ENCODE measurements around the gene ENDOG.

ENDOG gene

DNA sequence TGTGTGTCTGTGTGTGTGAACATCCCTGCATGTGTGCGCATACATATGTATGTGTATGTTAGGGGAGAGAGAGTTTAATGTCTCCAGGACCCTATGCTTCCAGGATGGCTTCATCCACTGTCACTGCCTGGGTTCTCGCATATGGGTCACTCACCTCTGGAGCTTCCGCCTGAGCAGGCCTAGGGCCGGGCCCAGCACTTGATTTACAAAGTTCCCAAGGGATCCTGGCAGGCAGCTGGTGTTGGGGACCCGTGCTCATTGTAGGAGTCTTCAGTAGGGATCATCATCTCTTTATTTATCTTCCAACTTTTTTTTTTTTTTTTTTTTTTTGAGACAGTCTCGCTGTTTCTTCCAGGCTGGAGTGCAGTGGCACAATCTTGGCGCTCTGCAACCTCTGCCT is 18.2 kb upstream of the ENDOG start:
- DNase-seq (ENCODE audit: low read depth in 2 of 2) = no peak

DNA sequence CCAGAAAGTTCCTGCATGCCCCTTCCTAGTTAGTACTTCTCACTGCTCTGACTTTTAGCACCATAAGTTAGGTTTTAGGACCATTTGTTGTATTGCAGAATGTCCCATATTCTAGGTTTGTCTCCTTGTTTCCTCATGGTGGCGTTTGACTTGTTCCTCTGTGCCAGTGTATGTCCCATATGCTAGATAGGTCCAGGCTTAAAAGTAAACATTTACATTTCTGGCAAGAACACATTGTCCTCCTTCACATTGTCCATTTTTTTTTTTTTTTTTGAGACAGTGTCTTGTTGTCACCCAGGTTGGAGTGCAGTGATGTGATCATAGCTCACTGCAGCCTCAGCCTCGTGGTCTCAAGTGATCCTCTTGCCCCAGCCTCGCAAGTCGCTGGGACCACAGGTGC is 15.8 kb upstream of the ENDOG start:
- no peak for DNase-seq (ENCODE audit: low read depth in 2 of 2)

DNA sequence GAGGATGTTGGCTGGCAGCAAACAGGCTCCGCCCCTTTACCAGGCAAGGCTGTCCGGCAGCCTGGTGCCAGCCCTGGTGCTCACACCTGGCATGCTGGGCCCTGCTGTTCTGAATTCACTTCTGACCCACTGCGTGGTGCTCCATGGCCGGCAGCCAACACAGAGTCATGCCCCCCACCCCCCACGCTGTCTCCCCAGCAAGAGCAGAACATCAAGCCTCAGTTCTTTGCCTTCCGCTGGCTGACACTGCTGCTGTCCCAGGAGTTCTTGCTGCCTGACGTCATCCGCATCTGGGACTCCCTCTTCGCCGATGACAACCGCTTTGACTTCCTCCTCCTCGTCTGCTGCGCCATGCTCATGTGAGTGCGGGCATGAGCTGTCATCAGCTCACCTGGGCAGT is 12.6 kb upstream of the ENDOG start:
- DNase-seq (ENCODE audit: low read depth in 2 of 2) = no peak

DNA sequence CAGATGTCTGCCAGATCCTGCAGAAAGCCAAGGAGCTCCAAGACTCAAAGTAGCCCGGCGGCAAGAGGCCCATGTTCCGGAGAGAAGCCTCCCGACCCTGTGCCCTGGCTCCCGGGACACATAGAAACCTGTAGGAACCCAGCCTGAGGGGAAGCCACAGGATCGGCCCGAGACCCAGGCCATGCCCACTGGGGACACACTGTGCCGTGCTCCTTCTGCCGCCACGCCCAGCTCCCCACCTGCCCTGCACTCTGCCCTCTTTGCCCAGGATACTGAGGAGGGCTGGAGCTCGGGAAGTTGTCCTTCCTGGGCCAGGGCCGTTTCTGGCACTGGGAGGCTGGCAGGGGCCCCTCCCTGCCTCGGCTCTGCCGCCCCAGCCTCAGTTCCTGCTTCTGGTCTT is 10.5 kb upstream of the ENDOG start:
- no peak for DNase-seq (ENCODE audit: low read depth in 2 of 2)

DNA sequence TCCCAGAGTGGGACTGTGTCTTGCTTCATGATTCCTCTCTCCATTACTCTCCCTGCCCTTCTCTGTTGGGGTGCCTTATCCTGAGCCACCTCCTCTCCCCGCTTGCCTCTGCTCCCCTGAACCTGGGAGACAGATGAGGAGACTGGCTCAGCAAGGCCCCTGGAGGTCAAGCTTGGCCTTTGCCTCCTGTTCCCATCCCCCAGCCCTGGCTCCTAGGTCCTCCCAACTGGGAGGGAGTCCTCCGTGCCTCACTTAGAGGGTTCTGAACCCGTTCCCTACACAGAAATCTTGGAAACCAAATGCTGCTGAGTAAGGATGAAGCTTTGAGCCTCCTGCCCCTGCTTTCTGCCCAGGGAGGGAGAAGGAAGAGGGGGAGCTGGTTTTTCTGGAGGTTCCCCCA is 9.8 kb upstream of the ENDOG start:
- no peak for DNase-seq (ENCODE audit: low read depth in 2 of 2)

DNA sequence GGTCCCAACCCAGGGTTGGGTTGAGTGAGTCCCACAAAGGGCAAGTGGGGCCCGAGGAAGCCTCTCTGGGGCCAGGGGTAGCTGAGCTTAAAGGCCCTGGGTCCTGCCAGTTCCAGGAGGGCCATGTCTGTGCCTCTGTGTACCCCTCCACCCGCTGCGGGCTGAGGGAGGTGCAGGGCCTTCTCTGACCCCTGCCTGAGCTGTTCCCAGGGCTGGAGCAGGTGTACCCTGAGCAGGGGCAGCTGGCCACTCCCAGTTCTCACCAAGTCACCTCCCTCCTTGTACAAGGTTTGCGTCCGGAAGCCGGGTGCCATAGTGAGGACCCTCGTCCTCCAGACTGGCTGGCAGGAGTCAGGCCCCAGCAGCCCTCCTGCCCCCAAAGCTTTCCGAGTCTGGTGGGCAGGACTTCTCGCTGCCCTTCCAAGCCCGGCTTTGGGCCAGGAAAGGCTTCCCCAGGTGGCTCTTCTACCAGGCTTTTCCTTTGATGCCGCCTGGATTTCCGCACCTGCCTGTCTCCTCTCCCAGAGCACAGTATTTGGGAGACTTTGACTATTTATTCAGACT is 9.2 kb upstream of the ENDOG start:
- DNase-seq (ENCODE audit: low read depth in 2 of 2) = no peak

- no peak for DNase-seq (ENCODE audit: low read depth in 2 of 2)
Observed at GRCh38 chr9:128809831-128810230, 8.5 kb upstream of the ENDOG start.

GRCh38 chr9:128810873-128811272 is 7.4 kb upstream of the ENDOG start:
- no peak for DNase-seq (ENCODE audit: low read depth in 2 of 2)

DNA sequence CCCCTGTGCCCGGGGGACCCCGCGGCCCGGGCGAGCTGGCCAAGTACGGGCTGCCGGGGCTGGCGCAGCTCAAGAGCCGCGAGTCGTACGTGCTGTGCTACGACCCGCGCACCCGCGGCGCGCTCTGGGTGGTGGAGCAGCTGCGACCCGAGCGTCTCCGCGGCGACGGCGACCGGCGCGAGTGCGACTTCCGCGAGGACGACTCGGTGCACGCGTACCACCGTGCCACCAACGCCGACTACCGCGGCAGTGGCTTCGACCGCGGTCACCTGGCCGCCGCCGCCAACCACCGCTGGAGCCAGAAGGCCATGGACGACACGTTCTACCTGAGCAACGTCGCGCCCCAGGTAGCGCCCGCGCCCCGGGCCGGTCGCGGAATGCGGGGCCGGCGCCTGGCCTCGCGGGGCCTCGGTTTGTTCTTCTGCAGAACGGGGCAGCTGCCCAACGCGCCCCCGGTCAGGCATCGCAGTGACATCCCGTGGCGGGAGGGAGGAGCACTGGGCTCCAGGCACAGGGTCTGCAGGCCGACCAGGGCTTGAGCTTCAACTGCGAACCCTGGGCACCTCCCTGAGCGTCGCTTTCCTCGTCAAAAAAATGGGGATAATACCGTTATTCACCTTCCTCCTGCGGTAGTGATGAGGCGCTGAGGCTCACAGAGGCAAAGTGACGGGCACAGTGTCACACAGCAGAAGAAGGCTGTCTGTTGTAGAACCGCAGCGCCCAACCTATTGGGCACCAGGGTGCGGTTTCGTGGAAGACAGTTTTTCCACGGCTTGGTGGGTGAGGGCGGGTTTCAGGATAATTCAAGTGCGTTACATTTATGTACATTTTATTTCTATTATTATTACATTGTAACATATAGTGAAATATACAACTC is 777 bp downstream of the ENDOG start:
- no peak for DNase-seq (ENCODE audit: low read depth in 2 of 2)

- peak; percentile 15 to 22 for DNase-seq (ENCODE audit: low read depth in 2 of 2)
Observed at GRCh38 chr9:128819716-128820664, 1.7 kb downstream of the ENDOG start.

DNA sequence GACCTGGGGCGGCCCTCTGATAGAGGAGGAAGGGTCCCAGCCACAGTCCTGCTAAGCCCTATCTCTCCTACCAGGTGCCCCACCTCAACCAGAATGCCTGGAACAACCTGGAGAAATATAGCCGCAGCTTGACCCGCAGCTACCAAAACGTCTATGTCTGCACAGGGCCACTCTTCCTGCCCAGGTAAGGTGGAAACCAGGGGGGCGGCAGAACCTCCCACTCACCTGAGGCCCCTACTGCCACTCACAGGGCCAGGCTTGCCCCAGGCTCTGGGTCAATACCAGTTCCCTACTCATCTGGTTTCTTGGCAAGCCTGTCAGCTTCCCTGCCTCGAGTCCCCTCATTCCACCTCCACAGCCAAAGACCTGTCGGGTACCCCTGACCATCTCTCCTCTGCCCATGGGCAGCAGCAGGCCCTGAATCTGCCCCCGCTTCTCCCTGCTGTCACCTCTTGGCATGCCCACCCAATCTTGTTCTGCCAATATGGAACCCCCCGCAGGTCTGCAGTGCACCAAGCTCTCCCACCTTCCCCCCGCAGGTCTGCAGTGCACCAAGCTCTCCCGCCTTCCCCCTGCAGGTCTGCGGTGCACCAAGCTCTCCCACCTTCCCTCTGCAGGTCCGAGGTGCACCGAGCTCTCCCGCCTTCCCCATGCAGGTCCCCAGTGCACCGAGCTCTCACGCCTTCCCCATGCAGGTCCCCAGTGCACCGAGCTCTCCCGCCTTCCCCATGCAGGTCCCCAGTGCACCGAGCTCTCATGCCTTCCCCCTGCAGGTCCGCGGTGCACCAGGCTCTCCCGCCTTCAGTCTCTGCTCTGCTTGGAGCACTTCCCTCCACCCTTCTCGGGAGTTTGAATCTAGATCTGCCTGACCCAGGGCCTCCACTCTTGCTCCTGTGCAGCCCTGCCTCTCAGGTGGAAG is 2.6 kb downstream of the ENDOG start:
- DNase-seq (ENCODE audit: low read depth in 2 of 2) = no peak

DNA sequence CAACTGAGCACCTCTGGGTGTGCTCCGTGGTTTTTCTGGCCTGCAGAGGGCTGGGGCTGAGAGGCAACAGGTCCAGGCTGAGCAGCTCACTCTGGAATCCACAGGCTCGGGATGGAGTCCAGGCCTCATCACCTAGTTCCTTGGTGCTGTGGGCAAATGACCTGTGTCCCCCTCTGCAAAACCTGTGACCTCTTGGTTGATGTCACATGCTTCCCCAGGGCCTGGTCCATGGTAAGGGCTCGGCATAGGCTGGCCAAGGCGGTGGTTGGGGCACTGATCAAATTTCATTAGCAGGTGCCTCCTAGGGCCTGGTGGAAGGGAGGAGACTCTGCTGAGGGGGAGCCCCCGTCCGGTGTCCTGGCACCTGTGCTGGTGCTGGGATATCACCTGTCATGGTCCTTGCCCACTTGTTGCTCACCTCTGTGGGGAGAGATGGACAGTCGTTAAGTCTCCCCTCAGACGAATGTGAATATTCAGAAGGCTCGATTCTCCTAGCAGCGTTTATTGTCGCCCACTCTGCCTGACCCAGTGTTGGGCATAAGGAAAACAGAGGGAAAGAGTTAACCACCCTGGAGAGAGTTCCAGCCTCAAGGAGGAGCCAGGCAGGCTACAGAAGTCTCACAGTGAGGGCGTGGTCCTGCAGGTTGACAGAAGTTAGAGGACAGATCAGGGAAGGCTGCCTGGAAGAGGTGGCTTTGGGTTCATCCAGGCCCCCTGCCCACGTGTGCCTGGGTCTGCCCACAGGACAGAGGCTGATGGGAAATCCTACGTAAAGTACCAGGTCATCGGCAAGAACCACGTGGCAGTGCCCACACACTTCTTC is 3.5 kb downstream of the ENDOG start:
- DNase-seq (ENCODE audit: low read depth in 2 of 2) = no peak

DNA sequence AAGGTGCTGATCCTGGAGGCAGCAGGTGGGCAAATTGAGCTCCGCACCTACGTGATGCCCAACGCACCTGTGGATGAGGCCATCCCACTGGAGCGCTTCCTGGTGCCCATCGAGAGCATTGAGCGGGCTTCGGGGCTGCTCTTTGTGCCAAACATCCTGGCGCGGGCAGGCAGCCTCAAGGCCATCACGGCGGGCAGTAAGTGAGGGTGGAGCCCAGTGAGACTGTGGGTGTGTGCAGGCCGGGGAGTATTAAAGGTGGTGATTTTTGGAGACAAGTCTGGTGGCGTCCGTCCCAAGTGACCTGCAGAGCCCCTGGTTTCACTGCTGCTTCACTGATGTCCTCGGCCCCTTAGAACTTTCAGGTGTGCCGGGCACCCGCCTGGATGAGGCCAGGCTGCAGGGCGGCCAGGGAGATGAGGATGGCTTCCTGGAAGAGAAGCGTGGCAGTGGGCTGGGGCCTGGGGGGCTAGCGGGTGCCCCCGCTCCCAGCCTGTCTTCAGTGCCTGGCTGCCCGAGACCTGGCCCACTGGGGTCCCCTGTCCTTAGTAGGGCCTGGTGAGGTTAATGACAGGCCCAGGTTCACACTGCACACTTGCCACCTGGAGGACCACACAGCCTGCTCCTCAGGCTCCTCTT is 4.2 kb downstream of the ENDOG start:
- no peak for DNase-seq (ENCODE audit: low read depth in 2 of 2)

GRCh38 chr9:128823362-128823902 is 5.1 kb downstream of the ENDOG start:
- DNase-seq (ENCODE audit: low read depth in 2 of 2) = no peak

GRCh38 chr9:128823903-128824406 is 5.7 kb downstream of the ENDOG start:
- no peak for DNase-seq (ENCODE audit: low read depth in 2 of 2)

DNA sequence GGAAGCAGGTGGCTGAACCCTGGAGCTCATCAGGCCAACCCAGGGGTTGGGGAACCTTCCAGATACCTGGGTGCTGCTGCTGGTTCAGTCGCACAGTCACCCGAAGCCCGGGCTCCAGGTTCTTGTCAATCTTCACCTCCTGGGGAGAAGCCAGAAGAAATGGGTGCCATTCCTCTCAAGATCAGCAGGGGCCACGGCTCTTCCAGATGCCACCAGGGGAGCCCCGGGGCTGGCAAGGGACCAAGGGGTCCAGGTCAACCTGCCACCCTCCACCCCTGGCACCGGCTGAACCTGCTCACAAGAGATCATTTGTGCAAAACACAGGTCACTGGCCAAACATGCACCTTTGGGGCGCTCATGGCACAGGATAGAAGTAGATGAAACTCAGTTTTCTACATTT is 6.6 kb downstream of the ENDOG start:
- no peak for DNase-seq (ENCODE audit: low read depth in 2 of 2)

DNA sequence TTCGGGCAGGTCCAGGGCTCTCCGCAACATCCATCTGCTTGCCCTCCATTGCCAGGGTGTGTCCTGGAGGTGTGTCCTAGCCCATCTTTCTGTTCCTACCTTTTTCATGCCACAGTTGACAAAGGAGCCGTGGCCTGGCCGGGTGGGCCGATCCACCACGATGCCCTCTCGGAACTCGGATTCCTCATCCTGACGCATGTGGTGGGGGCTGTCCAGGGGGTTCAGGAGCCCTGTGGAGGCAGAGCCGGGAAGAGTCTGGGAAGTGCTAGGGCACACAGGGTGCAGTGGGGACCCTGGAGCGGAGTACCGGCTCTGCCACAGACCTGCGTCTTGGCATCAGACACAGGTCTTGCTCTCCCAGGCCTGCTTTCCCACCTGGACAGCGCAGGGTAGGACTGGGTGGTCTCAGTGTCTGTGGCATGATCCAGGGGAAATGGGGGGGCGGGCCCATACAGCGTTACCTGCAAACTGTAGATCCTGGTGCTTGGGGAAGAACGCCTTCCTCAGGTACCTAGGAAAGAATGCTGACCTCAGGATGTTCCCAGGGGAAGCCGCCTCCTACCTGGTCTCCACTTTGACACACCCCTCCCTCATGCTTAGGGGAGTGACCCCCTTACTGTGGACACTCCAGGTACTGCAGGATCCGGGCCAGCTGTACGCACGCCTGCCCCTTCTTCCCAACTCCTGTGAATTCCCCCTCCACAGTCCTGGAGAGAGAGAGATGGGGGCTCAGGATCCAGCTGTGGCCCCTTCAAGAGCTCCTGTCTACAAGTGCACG is 7.8 kb downstream of the ENDOG start:
- no peak for DNase-seq (ENCODE audit: low read depth in 2 of 2)

DNA sequence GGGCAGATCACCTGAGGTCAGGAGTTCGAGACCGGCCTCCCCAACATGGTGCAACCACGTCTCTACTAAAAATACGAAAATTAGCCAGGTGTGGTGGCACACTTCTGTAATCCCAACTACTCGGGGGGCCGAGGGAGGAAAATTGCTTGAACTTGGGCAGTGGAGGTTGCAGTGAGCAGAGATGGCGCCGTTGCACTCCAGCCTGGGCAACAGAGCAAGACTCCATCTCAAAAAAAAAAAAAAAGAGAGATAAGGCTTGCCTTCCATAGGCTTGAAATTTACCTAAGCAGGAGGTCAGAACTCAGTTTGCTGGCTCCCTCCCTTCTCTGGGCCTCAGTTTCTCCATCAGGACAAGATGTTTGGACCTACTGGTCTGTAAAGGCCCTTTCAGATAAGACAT is 10.0 kb downstream of the ENDOG start:
- DNase-seq (ENCODE audit: low read depth in 2 of 2) = no peak

All from fibroblast of skin of left quadriceps (primary cell).